ENCODE data around the gene NUDT1.

NUDT1 gene

DNA sequence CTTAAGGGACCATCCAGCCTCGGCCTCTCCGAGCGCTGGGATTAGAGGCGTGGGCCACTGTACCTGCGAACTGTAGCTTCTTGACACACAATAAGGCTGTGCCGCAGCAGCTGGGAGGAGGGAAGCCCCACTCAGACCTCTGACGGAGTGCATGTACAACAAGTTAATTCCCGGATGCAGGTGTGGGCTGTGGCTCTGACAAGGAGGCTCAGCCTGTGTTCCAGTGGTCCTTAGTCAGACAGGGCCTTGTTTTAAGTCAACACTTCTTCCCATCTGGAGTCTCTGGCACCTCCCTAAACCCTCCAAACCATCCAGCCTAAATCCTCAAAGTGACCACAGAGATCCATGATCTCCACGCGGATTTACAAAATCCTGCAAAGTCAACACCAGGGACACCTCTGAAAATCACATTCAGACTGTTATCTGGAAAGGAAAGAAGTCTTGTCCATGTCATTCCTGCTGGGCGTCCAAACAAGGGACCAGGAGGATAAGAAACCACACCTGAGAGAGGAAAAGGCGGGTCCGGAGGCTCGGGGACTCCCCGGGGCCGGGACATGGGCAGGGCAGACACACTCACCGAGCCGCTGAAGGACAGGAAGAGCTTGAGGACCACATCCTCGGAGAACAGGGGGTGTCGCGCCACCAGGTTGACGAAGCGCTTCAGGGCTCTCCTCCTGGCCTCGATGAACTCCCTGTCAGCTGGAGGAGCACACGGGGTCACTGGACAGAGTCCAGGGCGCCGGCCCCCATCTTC lies 29.4 kb downstream of the NUDT1 start:
- no peak for DNase-seq

DNA sequence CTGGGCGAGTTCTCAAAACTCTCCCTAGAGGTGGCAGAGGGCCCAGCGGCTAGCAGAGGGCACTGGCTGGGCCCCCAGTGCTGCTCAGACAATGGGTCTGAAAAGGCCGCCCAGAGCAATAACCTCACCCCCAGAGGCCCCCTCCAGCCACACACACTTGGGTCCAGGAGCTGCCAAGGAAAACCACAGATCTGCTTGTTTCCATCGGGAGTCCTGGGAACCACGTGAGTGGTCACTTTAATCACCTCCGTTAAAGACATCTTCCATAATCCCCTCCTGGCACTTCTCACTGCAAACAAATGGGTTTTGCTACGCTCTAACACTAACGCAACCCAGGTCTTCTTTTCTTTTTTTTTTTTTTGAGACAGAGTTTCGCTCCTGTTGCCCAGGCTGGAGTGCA lies 30.0 kb downstream of the NUDT1 start:
- no peak for DNase-seq

DNA sequence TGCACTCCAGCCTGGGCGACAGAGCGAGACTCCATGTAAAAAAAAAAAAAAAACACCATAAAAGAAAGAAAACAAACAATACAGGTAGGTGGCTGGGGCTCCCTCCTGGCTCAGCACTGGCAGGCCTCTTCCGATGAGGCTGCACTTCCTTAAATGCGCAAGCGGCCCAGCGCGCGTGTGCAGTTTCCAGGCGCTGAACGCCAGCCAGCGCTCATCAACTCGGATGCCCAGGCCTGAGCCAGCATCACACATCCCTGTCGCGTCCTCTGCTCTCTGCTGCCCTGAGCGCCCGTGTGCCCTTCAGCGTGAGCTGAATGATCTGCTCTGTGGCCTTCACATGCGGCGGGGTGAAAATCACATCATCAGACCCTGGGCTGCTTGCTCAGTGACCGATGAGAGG lies 31.8 kb downstream of the NUDT1 start:
- no peak for DNase-seq

DNA sequence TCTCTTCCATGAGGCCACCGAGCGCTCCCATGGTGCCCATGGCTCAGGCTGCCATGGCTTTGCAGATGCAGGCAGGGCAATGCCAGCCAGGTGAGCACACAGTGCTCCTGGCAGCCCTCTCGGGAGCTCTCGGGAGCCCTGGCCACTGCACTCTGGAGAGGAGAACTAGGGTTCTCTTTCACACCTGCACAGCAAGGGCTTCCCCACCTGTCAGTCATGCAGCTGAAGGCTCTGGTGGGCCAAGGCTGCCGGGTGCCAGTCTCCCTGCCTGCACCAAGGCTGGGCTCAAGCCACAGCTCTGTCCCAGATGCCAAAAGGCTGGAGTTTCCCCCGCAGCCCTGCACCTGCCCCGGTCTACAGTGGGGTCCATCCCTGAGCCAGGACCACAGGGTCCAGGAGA lies 32.6 kb downstream of the NUDT1 start:
- no peak for DNase-seq

DNA sequence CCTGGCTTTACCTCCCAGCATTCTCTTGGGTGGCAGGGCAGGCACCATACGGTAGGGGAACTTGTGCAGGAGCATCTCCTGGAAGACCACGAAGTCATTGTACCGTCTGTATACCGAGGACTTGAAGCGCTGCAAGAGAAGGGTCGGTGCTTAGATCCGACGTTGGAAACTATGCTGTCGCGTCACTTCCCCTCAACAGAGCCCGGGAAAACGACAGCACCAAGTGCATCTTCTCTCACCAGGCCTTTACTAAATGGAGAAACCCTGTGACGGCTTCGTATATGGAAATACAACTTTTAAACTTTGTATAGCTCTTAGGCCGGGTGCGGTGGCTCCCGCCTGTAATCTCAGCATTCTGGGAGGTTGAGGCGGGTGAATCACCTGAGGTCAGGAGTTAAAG lies 33.1 kb downstream of the NUDT1 start:
- DNase-seq = no peak

DNA sequence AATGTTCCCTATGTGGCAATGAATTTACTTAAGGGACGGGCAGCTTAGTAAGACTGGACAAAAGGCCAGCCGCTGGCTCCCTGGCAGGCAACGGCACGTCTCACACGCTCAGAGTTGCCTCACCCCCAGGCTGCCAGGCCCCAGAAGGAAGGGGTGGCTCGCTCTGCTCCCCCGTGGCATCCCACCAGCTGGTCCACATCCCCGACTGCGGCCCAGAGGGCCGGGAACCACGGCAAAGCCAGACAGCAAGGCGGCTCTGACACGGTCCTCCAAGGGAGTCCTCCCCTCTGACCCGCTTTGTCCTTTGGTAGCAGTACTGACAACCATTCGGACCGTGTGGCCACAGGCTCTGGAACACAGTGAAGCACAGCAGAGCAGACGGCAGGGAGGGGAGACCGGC lies 34.1 kb downstream of the NUDT1 start:
- no peak for DNase-seq

DNA sequence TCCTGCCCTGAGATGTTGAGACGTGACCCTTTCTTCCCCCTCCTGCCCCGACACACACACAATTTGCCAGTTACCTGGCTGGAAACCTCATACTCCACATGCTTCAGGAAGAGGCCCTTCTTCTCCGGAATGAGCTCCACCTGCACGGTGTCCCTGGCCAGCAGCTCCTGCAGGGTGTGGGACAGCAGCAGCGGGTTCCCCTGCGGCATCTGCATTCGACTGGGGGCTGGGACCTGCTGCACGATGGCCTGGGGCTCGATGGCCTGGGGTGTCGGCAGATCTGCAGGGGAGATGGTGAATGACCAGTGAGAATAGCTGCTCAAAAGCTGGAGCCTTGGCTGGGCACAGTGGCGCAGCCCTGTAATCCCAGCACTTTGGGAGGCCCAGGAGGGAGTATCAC lies 36.0 kb downstream of the NUDT1 start:
- no peak for DNase-seq

DNA sequence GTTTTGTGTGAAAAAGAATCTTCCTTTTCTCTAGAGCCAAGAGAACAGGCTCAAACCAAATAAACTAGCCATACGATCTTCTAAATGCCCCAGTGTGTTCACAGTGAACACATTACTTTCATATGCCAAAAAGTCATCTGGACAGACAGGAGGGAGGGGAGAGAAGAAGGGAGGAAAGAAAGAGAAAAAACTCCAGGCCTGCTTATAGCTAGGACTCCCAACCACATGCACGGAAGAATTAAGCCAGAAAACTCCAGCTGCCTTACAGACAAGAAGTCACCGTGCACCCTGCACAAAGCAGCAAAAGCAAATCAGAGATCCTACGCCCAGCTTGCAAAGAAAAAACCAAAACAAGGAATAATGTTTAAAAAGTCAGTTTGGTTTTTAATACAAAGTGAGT lies 37.9 kb downstream of the NUDT1 start:
- no peak for DNase-seq

DNA sequence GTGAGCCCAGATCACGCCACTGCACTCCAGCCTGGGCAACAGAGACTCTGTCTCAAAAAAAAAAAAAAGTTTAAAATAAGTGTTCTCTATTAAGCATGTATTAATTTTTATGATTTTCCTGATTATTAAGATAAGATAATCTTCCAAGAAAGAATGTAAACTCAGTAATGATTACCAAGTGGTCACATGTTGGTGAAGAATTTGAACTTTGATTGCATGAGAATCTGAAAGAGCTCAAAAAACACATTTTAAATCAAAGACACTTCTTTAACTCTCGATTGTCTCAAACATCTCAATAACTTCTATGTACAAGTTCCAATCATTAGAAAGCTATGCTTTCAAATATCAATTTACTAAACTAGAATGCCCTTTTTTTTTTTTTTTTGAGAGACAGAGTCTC lies 38.4 kb downstream of the NUDT1 start:
- DNase-seq = no peak

DNA sequence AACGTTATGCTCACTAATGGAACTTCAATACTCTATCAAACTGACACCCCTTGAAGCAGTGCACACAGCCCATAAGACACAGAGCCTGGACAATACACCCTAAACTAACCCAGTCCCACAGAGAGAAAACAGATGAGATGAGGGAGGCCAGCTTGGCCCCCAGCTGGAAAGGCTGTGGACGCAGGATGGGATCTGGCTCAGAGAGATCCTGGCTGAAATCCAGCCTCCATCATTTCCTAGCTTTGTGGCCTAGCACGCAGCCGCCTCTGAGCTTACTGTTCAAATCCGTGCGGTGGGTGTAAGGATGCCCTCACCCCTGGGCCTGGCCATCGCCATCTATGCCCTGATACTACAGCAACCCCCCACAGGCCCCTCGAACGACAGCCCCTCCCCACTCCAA lies 39.5 kb downstream of the NUDT1 start:
- no peak for DNase-seq

DNA sequence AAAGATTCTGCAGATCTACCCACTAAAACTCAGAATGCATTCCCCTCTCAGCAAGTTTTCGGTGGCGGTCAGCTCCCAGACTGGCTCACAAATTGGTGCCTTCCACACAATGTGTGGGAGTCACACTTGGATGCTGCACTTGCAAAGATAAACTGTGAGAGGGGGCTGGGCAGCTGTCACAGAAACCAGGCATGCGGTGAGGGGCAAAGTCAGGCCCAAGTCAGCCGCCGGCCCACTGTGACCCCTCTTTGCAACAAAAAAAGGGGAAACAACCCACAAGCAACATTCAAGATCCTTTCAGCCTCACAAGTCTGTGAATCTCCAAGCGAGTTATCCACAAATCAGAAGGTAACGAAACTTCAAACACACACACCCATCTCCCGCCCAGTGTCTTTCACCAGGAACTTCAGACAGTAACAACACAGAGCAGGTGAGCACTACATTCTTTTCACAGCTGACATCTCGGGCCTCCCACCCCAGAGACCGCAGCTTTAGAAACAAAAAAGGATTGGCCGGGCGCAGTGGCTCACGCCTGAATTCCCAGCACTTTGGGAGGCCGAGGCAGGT lies 40.2 kb downstream of the NUDT1 start:
- no peak for DNase-seq

DNA sequence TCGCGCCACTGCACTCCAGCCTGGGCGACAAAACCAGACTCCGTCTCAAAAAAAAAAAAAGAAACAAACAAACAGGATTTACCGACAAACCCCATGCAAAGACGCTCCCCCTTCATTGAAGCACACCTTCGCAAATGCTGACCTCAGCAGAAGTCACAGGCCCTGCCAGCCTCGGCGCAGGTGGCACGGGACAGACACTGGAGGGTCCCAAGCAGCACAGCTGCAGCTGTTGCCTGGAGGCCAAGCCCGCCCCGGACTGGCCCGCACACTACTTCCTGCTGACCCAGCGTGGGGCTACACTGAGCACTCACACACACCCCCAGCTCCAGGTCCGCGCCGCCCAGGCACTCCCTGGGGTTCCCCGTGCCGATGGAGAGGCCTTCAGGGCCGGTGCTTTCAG lies 41.0 kb downstream of the NUDT1 start:
- no peak for DNase-seq

DNA sequence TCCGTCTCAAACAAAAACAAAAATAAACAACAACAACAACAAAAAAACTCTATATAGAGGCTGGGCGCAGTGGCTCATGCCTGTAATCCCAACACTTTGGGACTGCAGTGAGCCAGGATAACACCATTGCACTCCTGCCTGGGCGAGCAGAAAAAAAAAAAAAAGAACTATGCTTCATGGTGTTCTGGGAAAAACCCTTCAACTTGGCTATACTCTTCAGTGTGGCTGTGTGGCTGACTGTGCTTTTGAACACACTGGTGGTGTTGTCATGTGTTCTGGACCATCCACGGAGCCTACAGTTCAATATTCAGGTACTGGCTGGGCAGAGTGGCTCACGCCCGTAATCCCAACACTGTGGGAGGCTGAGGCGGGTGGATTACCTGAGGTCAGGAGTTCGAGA lies 45.7 kb downstream of the NUDT1 start:
- no peak for DNase-seq

DNA sequence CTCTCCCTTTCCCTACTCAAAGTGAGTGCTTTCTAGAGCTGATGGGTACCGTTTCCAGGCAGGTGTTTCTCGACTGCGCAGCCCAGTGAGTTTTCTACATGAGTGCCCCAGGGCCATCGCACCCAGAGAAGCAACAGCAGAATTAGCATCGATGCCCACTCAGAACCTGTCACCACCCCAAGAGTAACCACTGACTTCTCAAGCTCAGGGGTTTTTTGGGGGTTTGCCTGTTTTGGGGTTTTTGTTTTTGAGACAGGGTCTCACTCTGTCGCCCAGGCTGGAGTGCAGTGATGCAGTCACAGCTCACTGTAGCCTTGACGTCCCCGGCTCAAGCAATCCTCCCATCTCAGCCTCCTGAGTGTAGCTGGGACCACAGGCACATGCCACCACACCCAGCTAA lies 46.5 kb downstream of the NUDT1 start:
- DNase-seq = no peak

DNA sequence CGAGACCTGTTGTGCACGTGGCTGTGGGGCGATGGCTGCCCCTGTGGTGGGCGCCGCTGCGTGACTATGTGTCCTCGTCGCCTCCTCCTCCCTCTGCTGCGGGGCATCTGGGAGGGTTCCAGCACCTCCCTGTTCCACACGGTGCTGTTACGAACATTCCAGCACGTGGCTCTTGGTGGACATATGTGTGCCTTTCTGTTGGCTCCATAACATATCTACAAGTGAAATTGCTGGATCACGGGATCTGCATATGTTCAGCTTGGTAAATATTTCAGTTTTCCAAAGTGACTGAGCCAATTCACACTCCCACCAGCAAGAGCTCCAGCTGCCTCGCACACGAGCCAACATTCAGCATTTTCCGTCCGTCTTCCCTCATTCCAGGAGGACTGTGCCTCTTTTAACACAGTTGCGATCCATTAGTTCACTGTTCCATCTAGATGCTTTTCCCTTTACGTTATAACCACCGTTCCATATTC lies 47.1 kb downstream of the NUDT1 start:
- DNase-seq = no peak

DNA sequence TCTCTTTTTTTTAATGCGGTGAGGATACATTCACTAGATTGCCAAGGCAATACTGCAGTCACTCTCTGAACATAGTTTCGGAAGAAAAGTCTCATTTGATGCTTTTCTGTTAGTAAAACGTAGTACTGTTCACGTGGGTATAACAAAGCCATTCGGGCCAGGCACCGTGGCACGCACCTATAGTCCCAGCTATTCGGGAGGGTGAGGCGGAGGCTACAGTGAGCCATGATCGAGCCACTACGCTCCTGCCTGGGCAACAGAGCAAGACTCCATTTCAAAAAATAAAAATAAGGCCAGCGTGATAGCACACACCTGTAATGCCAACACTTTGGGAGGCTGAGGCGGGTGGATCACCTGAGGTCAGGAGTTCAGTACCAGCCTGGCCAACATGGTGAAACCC lies 47.6 kb downstream of the NUDT1 start:
- DNase-seq = no peak

DNA sequence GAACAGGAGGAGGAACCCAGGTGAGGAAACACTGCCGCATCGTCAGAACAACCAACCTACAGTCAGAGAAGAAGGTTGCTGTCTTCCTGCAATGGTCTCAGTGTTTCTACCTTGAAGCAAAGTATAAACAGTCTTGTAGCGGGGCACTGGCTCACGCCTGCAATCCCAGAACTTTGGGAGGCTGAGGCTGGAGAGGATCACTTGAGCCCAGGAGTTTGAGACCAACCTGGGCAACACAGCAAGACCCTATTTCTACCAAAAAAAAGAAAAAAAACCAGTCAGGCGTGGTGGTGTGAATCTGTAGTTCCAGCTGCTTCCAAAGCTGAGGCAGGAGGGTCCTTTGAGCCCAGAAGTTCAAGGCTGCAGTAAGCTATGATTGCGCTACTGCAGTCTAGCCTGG lies 48.9 kb downstream of the NUDT1 start:
- no peak for DNase-seq

DNA sequence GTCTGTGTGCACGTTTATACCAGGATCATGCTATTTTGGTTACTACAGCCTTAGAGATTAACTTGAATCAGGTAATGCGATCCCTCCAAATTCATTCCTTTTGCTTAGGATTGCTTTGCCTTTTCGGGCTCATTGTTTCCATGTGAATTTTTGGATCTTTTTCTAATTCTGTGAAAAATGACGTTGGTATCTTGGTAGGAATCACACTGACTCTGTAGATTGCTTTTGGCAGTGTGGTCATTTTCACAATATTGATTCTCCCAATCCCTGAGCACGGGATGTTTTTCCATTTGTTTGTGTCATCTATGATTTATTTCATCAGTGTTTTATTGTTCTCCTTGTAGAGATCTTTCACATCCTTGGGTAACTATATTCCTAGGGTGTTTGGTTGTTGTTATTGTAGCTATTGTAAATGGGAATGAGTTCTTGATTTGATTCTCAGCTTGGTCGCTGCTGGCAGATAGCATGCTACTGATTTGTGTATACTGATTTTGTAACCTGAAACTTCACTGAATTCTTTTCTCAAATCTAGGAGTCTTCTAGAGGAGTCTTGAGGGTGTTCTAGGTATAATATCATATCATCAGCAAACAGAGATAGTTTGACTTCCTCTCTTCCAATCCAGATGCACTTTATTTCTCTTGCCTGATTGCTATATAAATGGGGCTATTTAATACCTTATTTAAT lies 54.1 kb downstream of the NUDT1 start:
- no peak for DNase-seq

DNA sequence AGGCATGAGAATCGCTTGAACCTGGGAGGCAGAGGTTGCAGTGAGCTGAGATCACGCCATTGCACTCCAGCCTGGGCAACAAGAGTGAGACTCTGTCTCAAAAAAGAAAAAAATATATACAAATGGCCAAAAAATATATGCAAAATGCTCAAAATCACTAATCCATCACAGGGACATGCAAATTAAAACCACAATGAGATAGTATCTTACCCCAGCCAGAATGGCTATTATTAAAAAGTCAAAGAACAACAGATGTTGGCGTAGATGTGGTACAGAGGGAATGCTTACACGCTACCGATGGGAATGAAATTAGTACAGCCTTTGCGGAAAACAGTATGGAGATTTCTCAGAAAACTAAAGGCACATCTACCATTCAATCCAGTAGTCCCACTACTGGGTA lies 54.8 kb downstream of the NUDT1 start:
- DNase-seq = no peak

DNA sequence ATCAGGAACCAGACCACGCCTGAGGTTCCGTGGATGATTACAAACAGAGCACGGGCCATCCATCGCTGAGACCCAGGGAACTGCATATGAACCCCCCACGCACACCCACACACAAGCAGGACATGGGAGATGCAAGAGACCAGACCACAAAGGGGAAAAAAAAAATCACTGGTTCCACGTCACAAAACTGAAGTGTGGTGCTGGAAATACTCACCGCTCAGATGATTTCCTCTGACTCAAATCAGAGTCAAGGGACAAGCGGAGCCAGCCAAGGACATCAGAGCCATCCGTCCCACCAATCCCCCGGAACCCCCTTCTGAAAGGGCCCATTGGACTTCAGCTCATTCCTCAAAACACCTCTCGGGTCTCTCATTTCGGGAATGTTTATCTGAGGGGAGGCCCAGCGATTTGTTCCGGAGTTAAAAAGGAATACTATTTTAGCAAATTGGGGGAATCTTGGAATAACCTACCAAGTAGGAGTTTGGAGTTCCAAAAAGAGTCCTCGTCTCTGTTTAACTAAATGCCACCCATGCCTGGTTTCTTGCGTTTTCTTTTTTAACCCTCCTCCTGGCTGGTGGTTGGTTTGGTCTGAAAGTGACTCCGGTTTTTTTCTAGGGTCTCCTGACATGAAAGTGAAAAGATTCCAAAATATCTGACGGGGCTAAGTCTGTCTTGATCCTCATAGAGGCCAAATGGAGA lies 57.3 kb downstream of the NUDT1 start:
- DNase-seq = no peak

DNA sequence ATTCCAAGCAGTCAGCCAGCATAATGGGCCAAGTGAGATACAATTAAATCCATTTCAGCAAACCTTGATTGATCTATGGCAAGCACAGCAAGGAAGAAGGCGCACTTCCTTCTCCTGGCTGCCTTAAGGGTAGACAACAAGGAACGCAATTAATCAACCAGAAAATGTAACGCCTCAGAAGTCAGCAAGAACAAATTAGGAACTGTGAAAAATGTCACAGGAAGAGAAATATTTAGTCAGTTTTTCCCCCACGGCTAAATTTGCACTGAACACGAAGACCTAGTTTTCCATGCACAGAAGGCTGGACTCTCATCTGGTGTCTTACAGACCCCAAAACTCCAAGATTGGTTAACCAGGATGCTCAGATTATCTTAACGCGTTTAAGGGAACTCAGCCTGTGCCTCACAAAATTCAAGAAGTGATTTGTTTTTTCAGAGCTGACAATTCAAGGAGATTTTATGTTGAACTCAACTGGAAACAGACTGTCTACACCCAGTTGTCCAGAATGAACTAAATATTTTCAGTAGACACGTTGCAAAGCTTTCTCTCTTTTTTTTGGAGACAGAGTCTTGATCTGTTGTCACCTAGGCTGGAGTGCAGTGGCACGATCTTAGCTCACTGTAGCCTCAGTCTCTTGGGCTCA lies 58.0 kb downstream of the NUDT1 start:
- no peak for DNase-seq
